Fibroblast of lung (primary cell): ENCODE data around the gene AKAP7. TPM values are rescaled to one million over a fixed set of nuclear protein-coding genes. Genes with fewer than 3 reads are reported as not detected.

Experiments used
- DNase-seq, 2 donors: peaks; one replicate each; pipeline versions ENCODE4 v3.0.0 to v3.0.0-alpha.2; 2010; ENCODE audit warnings: low read depth in 2 of 2
- H2AFZ ChIP-seq: 2 replicates; pipeline ENCODE4 v1.5.1; 2012; ENCODE audit warnings: low read length, control low read depth, inconsistent platforms
- H3K27ac ChIP-seq: 2 replicates; pipeline ENCODE4 v1.5.1; 2011; ENCODE audit warnings: low read length, control low read depth; ENCODE audit not compliant: insufficient read depth
- H3K27me3 ChIP-seq: 2 replicates; pipeline ENCODE4 v1.5.1; 2011; ENCODE audit warnings: mild to moderate bottlenecking, low read length; ENCODE audit not compliant: control insufficient read depth, insufficient read depth
- H3K36me3 ChIP-seq: 2 replicates; pipeline ENCODE4 v1.5.1; 2011; ENCODE audit warnings: low read length; ENCODE audit not compliant: control insufficient read depth, insufficient read depth
- H3K4me1 ChIP-seq: 2 replicates; pipeline ENCODE4 v1.5.1; 2011; ENCODE audit warnings: low read length; ENCODE audit not compliant: control insufficient read depth, insufficient read depth; ENCODE audit errors: extremely low read depth
- H3K4me2 ChIP-seq: 2 replicates; pipeline ENCODE4 v1.5.1; 2011; ENCODE audit warnings: low read length, control low read depth; ENCODE audit not compliant: insufficient read depth; ENCODE audit errors: extremely low read depth
- H3K4me3 ChIP-seq, 4 experiments: fragments of 200-600 bp in 1 of 4; sonication (generic) in 1 of 4; replicated peaks in 1 of 4; 2 replicates each; pipeline ENCODE4 v1.5.1; 2011 to 2016; ENCODE audit warnings: low read length in 4 of 4, low read depth in 3 of 4, mild to moderate bottlenecking in 3 of 4, control low read depth in 2 of 4, inconsistent platforms in 1 of 4, mixed read lengths in 1 of 4; ENCODE audit not compliant: insufficient read depth in 1 of 4; ENCODE audit errors: control extremely low read depth in 1 of 4
- H3K79me2 ChIP-seq: 2 replicates; pipeline ENCODE4 v1.5.1; 2012; ENCODE audit warnings: mild to moderate bottlenecking, low read length, inconsistent platforms; ENCODE audit not compliant: control insufficient read depth, insufficient read depth
- H3K9ac ChIP-seq: 2 replicates; pipeline ENCODE4 v1.5.1; 2011; ENCODE audit warnings: mild to moderate bottlenecking, low read length, control low read depth; ENCODE audit not compliant: insufficient read depth
- H3K9me3 ChIP-seq: 2 replicates; pipeline ENCODE4 v1.5.1; 2012; ENCODE audit warnings: low read depth, low read length; ENCODE audit not compliant: control insufficient read depth, insufficient read depth
- H4K20me1 ChIP-seq: 2 replicates; pipeline ENCODE4 v1.5.1; 2011; ENCODE audit warnings: low read length; ENCODE audit not compliant: control insufficient read depth, insufficient read depth; ENCODE audit errors: extremely low read depth
- EZH2 ChIP-seq: IDR thresholded peaks from 2 replicates; pipeline ENCODE4 v1.5.1; 2012; ENCODE audit warnings: low read length, control low read depth, mild to moderate bottlenecking; ENCODE audit errors: missing control alignments
- polyA plus RNA-seq, 2 donors: library from polyadenylated mRNA; depleted of rRNA in 1 of 2; stranded (reverse) in 1 of 2; unstranded in 1 of 2; fragments of >200 nt; gene quantifications; 2 replicates each; pipeline ENCODE4 v1.2.1, GENCODE V29; 2011 to 2012; ENCODE audit warnings: missing spikeins in 1 of 2
- total RNA-seq: library from RNA; depleted of rRNA; stranded (reverse); fragments of >200 nt; gene quantifications from 2 replicates; pipeline ENCODE4 v1.2.1, GENCODE V29; 2014
- TF ChIP-seq, protein P1 (sequence below), 2 donors: IDR thresholded peaks in 1 of 2; conservative IDR thresholded peaks in 1 of 2; 1 replicate in 1 of 2; 2 replicates in 1 of 2; pipeline ENCODE4 v1.5.1; 2011 to 2012; ENCODE audit warnings: low read length in 2 of 2, control low read depth in 1 of 2, inconsistent platforms in 1 of 2, low read depth in 1 of 2, mild to moderate bottlenecking in 1 of 2

Gene AKAP7
- total and polyA plus RNA-seq, 2 donors (not counting 1 experiment from before 2014, with no cell fraction given), result 3.1 to 5.8 TPM

DNA sequence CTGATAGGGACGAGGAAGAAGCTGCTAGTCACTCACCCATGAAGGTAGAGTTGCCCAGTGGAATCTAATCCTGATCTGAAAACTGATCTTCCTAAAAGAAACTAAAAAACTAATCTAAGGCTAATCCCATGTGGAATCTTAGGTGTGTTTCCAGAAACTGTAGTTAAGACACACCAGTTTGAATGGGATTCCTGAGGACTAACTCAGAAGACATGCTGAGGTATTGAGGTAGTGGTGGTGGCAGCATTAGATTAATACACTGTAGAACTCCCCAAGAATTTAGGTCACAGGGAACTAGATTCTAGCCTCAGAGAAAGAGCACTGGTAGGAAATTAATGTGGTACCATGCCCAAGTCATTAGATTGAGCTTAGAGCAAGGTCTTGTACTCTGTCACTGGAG, 19.6 kb upstream of the AKAP7 start:
- Histone ChIP-seq H2AFZ (no peak overlapping the region), H3K27me3 (no peaks in the 10 kb centered on the region), H3K9me3 (no peaks in the 10 kb centered on the region), H3K27ac (no peak overlapping the region), H4K20me1 (no peaks in the 10 kb centered on the region), H3K36me3 (no peaks in the 10 kb centered on the region), H3K9ac (no peak overlapping the region), H3K4me3 (no peak overlapping the region), H3K4me1 (peaks cover 2% of the 10 kb centered on the region), H3K4me2 (no peak overlapping the region), H3K79me2 (no peaks in the 10 kb centered on the region)
- TF ChIP-seq EZH2, result no peak
- TF ChIP-seq, protein P1, sequence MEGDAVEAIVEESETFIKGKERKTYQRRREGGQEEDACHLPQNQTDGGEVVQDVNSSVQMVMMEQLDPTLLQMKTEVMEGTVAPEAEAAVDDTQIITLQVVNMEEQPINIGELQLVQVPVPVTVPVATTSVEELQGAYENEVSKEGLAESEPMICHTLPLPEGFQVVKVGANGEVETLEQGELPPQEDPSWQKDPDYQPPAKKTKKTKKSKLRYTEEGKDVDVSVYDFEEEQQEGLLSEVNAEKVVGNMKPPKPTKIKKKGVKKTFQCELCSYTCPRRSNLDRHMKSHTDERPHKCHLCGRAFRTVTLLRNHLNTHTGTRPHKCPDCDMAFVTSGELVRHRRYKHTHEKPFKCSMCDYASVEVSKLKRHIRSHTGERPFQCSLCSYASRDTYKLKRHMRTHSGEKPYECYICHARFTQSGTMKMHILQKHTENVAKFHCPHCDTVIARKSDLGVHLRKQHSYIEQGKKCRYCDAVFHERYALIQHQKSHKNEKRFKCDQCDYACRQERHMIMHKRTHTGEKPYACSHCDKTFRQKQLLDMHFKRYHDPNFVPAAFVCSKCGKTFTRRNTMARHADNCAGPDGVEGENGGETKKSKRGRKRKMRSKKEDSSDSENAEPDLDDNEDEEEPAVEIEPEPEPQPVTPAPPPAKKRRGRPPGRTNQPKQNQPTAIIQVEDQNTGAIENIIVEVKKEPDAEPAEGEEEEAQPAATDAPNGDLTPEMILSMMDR (conservative IDR thresholded peaks at IDR 0.05 in 1 of 2, IDR thresholded peaks at IDR 0.05 in 1 of 2; ENCODE audit: low read depth in 1 of 2, low read length in 2 of 2), result no peak
- DNase-seq, result no peak

DNA sequence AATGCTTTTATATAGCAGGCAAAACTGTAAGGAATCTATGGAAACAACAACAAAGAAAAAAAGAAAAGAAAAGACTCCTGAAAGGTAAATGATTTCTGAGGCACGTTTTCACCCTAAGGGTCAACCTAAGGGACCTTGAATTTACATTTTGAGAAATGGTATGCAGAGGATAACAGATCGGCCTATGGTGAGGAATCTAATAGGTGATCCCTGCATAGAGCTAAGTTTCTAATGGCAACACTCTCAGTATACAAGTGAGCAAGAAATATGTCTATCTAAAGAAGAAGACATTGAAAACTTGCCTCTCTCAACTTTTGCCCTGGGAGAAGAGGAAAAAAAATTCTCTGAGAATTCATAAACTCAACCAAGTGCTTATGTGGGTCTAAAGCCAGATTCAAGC, 18.9 kb upstream of the AKAP7 start:
- no peaks in the 10 kb centered on the region for H3K36me3 ChIP-seq
- no peak overlapping the region for H3K27ac ChIP-seq
- H3K4me3 ChIP-seq, result no peak overlapping the region
- no peak for TF ChIP-seq EZH2
- TF ChIP-seq, protein P1 (conservative IDR thresholded peaks at IDR 0.05 in 1 of 2, IDR thresholded peaks at IDR 0.05 in 1 of 2; ENCODE audit: low read depth in 1 of 2, low read length in 2 of 2), result no peak
- H3K9ac ChIP-seq, result no peak overlapping the region
- no peak overlapping the region for H2AFZ ChIP-seq
- no peaks in the 10 kb centered on the region for H3K27me3 ChIP-seq
- H4K20me1 ChIP-seq, result no peaks in the 10 kb centered on the region
- no peak overlapping the region for H3K4me2 ChIP-seq
- no peaks in the 10 kb centered on the region for H3K79me2 ChIP-seq
- no peak for DNase-seq
- H3K4me1 ChIP-seq, result peaks cover 2% of the 10 kb centered on the region
- H3K9me3 ChIP-seq, result no peaks in the 10 kb centered on the region

DNA sequence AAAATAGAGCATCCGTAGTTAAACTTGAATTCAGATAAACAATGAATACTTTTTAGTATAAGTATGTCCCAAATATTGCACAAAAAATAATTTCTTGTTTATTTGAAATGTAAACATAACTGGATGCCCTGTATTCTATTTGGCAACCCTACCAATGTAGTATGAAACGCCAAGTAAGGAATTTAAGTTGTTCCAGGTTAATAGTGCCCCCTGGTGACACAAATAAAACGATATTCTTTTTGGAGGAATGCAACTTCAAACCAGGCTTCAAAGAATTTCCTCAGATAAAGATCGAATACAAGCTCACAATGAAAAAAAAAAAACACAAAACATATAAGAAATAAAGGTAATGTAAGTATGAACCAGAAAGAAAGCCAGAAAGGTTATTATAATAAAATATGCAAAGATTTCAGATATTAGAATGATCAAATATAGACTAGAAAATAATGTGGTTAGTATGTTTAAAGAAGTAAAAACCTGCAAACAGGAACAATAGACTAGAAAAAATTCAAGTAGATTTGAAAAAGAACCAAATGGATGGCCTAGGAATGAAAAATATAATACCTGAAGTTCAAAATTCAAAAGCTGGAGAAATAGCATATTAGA, 18.4 kb upstream of the AKAP7 start:
- Histone ChIP-seq H3K27me3 (no peaks in the 10 kb centered on the region), H3K4me3 (no peak overlapping the region), H3K27ac (no peak overlapping the region), H3K9ac (no peak overlapping the region), H3K4me2 (no peak overlapping the region), H3K36me3 (no peaks in the 10 kb centered on the region), H4K20me1 (no peaks in the 10 kb centered on the region), H3K9me3 (no peaks in the 10 kb centered on the region), H3K4me1 (peaks cover 2% of the 10 kb centered on the region), H3K79me2 (no peaks in the 10 kb centered on the region), H2AFZ (no peak overlapping the region)
- TF ChIP-seq EZH2, result no peak
- TF ChIP-seq, protein P1 (conservative IDR thresholded peaks at IDR 0.05 in 1 of 2, IDR thresholded peaks at IDR 0.05 in 1 of 2; ENCODE audit: low read depth in 1 of 2, low read length in 2 of 2), result peak; percentile 34 to 38
- DNase-seq, result peak; percentile 44 to 87
